ENCODE results near the gene DDIT4L.
"Not testable (repeated sequence)": the region's sequence is repeated elsewhere in the genome, so short reads cannot be mapped to it uniquely, and the experiment has no call there.

Gene DDIT4L

DNA sequence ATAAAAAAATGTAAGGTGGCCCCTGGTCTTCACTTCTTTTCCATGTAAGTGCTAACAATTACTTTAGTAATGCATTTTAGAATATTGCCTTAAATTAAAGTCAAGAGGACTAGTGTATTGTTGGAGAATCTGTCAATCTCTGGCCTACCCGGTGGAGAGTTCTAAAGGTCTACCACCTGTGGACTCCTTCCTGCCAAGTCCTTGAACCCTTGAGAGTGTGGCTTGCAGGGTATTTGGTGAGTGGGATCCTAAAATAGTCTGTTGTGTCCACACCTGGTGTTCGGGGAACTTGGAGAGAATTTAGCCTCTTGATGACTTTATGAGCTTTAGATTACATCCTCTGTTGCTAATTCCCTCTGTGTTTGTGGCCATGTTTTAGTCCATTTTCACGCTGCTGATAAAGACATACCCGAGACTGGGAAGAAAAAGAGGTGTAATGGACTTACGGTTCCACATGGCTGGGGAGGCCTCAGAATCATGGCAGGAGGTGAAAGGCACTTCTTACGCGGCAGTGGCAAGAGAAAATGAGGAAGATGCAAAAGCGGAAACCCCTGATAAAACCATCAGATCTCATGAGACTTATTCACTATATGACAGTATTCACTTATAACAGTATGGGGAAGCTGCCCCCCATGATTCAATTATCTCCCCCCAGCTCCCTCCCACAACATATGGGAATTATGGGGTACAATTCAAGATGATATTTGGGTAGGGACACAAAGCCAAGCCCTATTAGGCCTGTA lies 23.8 kb downstream of the DDIT4L start:
- FAIRE-seq = no peak
- DNase-seq (ENCODE audit: low spot score) = no peak

DNA sequence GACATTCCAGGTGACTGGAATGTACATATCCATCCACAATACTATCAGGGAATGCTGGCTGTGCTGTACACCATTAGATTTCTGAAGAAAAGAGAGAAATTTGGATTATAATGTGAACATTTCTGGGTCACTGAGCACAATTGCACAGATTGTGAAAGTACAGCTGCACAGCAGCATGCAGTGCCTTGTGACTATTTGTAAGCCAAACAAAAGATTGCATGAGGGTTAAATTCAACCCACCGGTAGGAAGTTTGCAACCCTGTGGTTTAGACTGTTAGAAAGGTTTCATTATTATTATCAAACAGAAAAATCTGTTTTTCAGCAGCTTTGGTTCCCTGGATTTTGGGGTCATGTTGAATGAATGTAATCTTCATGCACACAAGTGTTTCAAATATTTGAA lies 24.5 kb downstream of the DDIT4L start:
- FAIRE-seq (no peak), DNase-seq (ENCODE audit: low spot score) (no peak)

DNA sequence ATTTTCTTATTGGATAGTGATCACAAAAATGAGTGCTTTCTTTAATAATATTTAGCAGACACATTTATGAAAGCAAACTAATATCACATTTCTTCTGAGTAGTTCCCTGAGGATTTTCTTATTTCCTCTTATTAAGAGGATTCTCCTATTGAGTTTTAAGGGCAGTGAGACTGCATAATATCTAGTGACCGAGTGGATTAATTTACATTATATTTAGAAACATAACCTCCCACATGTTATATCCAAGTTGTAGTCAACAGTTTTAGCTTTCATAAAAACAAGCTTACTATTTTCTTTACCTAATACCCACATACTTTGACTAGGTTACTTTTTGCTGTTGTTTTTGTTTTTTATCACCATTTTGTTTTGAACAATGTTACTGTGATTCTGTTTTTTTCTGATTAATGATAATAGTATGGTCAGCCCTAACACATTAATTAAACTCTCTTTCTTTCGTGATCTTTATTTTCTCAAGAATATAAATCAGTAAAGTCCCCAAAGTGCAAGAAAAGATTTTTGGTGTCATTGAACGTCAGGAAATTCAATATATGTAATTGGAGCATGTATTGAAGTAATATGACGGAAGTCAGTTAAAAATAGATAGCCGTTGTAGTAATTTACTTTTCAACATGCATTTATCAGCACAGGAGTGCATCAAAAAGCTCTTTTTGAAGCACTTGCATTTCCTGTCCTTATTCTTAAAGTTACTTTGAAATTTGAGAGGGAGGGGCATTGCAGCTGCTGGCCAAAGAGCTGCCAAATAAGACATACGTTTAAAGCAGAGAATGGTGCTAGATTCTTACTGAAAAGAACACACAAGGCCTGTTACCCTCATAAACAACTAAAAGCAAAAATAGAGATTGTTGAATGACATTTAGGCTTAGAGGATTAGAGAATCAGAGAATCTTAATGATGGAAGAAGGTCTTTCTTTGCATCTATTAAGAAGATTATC lies 25.2 kb downstream of the DDIT4L start:
- DNase-seq (ENCODE audit: low spot score) = no peak
- FAIRE-seq = no peak

DNA sequence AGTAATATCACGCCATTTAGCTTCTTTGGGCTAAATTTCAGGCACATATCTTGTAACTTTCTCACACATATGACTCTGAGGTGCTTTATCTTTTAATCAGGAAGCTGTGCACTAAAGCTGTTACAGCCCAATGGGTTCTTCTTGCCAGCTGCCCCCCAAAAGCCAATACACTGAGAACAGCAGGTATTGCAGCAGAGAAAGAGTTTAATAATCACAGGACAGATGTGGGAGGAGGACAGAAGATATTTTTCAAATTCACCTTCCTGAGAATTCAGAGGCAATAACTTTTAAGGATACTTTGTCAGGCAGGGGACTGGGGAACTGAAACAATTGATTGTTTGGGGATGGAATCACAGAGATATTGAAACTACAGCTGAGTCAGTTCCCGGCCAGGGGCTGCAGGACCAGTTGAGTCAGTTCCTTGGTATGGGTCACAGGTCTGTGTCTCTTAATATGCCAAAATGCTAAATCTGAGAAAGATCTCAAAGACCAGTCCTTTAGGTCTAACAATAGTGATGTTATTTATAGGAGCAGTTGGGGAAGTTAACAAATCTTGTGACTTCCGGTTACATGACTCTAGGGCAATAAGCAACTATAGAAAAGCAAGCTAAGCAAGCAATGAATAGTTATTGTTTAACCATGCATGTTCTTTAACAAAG lies 28.1 kb downstream of the DDIT4L start:
- DNase-seq (ENCODE audit: low spot score) (no peak), FAIRE-seq (no peak)

DNA sequence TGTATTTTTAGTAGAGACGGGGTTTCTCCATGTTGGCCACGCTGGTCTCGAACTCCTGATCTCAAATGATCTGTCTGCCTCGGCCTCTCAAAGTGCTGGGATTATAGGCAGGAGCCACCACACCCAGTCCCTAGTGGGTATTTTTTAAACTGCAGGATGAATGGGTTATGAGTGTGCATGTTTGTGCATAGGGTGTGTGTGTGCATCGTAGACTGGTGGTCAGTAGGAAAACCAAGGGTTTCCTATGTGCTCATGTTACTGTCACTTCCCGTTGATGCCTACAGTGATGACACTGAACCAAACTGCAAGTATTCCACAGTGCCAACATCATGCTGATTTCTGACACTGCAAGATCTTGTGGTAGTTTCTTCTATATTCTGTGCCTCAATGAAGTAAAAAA lies 41.1 kb downstream of the DDIT4L start:
- FAIRE-seq (no peak), DNase-seq (ENCODE audit: low spot score) (no peak)

DNA sequence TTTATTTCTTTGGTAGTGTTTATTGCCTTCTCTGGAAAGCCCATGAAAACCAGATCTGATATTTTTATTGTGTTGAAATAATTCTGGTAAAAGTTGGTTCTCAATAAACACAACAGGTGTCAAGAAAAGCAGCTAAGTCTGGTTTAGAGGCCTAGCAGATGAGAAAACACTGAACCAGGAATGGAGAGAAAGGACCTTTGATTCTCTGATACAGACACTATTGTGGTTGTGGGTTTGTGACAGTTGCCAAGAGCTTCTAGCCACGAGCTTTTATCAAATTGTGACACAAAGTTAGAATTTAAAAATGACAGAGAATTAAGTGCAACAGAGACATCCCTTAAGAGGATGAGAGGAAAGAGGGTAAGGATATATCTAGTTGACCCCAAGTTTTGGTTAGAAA lies 42.6 kb downstream of the DDIT4L start:
- no peak for DNase-seq (ENCODE audit: low spot score)
- no peak for FAIRE-seq

DNA sequence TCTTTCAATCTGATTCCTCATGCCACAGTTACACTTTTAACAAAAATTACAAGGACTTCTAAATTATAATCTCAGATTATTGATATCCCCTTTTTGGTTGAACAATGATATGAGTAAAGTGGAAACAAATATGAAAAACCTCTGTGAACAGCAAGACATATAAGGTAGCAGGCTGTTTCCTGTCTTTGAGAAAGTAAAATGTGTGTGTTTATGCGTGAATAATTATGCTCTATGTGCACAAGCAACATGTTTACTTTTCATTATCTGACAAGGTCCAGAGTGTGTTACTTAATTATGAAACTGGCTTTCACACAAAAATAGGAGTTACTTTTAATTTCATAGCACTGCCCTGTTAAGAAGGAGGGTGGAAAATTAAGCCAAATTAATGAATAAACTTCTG lies 43.1 kb downstream of the DDIT4L start:
- DNase-seq (ENCODE audit: low spot score) (no peak), FAIRE-seq (no peak)

DNA sequence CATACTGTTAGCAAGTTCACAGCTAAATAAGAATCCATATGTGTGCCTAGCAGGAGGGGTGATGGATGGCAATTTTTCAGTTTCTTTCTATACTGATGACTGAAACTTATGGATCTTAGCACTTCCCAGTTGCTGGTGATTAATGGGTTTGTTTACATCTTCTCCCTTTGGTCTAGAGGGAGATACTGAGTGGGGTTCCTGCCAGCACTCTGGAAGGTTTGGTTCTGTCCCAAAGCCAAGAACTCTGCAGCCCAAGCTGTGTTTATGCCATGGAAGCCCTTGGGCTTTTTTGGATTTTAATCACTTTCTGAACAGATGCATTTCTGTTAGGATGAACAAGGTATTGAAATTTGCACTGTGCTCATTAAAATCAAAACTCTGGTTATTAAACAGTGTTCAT lies 43.5 kb downstream of the DDIT4L start:
- DNase-seq (ENCODE audit: low spot score) = no peak
- no peak for FAIRE-seq

DNA sequence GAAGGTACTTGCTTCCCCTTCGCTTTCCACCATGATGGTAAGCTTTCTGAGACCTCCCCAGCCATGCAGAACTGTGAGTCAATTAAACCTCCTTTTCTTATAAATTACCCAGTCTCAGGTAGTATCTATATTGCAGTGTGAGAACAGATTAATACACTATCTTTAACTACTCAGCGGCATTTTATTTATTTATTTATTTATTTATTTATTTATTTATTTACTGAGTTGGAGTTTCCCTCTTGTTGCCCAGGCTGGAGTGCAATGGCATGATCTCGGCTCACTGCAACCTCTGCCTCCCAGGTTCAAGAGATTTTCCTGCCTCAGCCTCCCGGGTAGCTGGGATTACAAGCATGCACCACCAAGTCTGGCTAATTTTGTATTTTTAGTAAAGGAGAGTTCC lies 52.9 kb downstream of the DDIT4L start:
- not testable (repeated sequence) for DNase-seq (ENCODE audit: low spot score); FAIRE-seq
